Measurements from ENCODE around the gene SERPINE3.

The SERPINE3 gene

GRCh38 chr13:51363625-51364024 lies 24.1 kb downstream of the SERPINE3 start:
- DNase-seq (ENCODE audit: low spot score) = no peak

GRCh38 chr13:51364404-51365008 lies 25.0 kb downstream of the SERPINE3 start:
- no peak for DNase-seq (ENCODE audit: low spot score)

- DNase-seq (ENCODE audit: low spot score) = no peak
These were observed 30.6 kb downstream of the SERPINE3 start for GRCh38 chr13:51370116-51370515.

- DNase-seq (ENCODE audit: low spot score) = no peak
These were observed 31.3 kb downstream of the SERPINE3 start for GRCh38 chr13:51370811-51371210.

- no peak for DNase-seq (ENCODE audit: low spot score)
These were observed 32.4 kb downstream of the SERPINE3 start for GRCh38 chr13:51371768-51372399.

GRCh38 chr13:51373451-51373850 lies 34.0 kb downstream of the SERPINE3 start:
- no peak for DNase-seq (ENCODE audit: low spot score)

- no peak for DNase-seq (ENCODE audit: low spot score)
These were observed 40.8 kb downstream of the SERPINE3 start for GRCh38 chr13:51380269-51380668.

- no peak for DNase-seq (ENCODE audit: low spot score)
These were observed 45.6 kb downstream of the SERPINE3 start for GRCh38 chr13:51385114-51385513.

GRCh38 chr13:51394724-51395123 lies 55.2 kb downstream of the SERPINE3 start:
- DNase-seq (ENCODE audit: low spot score) = no peak

- peak; percentile 12 for DNase-seq (ENCODE audit: low spot score)
These were observed 56.9 kb downstream of the SERPINE3 start for GRCh38 chr13:51396352-51396751.

- no peak for DNase-seq (ENCODE audit: low spot score)
These were observed 57.9 kb downstream of the SERPINE3 start for GRCh38 chr13:51397262-51397941.

GRCh38 chr13:51405176-51405575 lies 65.7 kb downstream of the SERPINE3 start:
- DNase-seq (ENCODE audit: low spot score) = no peak

GRCh38 chr13:51412431-51412830 lies 72.9 kb downstream of the SERPINE3 start:
- no peak for DNase-seq (ENCODE audit: low spot score)
